IMR-90 (cell line): ENCODE measurements around the gene TENT5C. TPM values are rescaled to one million over a fixed set of nuclear protein-coding genes. Genes with fewer than 3 reads are reported as not detected.

ENCODE experiments used
- ATAC-seq: fragments of 200-7000 bp; cut with Tn5 transposase; 2 replicates; pipeline ENCODE4 v1.9.1; 2020; ENCODE audit warnings: low read depth, mild to moderate bottlenecking, moderate library complexity
- BruUV-seq: library from RNA; stranded (reverse); fragments of 400-500 nt; replicated peaks from 2 replicates; lab custom pipeline; 2021; lab: Mats Ljungman, UMichigan
- CTCF ChIA-PET: fragments of 300-600 bp; formaldehyde crosslinking; extraction: SDS; loops from one replicate; lab custom pipeline; 2021; ENCODE audit warnings: antibody characterized with exemption; lab: Yijun Ruan, JAX
- POLR2A ChIA-PET: fragments of 300-600 bp; sonication (Branson Sonifier 250); formaldehyde crosslinking; loops from one replicate; lab custom pipeline; 2022; ENCODE audit warnings: antibody characterized with exemption; ENCODE audit not compliant: unreplicated experiment; lab: Charles Lee
- DNase-seq: peaks from one replicate; pipeline ENCODE4 v3.0.0; 2013
- H2AFZ ChIP-seq: replicated peaks from 2 replicates; pipeline ENCODE3; 2013; ENCODE audit warnings: low read length, mild to moderate bottlenecking; ENCODE audit not compliant: poor library complexity
- H2AK5ac ChIP-seq: 2 replicates; pipeline ENCODE4 v1.6.1; 2013; ENCODE audit warnings: low read depth, low read length, inconsistent platforms
- H2AK9ac ChIP-seq: replicated peaks from 2 replicates; pipeline ENCODE3; 2013; ENCODE audit warnings: mild to moderate bottlenecking, low read depth, low read length, moderate library complexity; ENCODE audit not compliant: poor library complexity
- H2BK120ac ChIP-seq: 2 replicates; pipeline ENCODE4 v1.6.1; 2013; ENCODE audit warnings: low read depth, low read length, inconsistent platforms
- H2BK15ac ChIP-seq: 3 replicates; pipeline ENCODE4 v1.6.1; 2013; ENCODE audit warnings: low read depth, low read length, inconsistent platforms
- H2BK20ac ChIP-seq: 2 replicates; pipeline ENCODE4 v1.6.1; 2013; ENCODE audit warnings: low read depth, mild to moderate bottlenecking, inconsistent platforms, low read length, moderate library complexity
- H2BK5ac ChIP-seq: 2 replicates; pipeline ENCODE4 v1.6.1; 2013; ENCODE audit warnings: mild to moderate bottlenecking, low read depth, low read length, inconsistent platforms; ENCODE audit not compliant: poor library complexity, severe bottlenecking
- H3K14ac ChIP-seq: replicated peaks from 2 replicates; pipeline ENCODE4 v1.6.1; 2013; ENCODE audit warnings: low read depth, low read length, inconsistent platforms
- H3K18ac ChIP-seq: 2 replicates; pipeline ENCODE4 v1.6.1; 2013; ENCODE audit warnings: low read depth, low read length, control low read depth
- H3K23ac ChIP-seq: 2 replicates; pipeline ENCODE4 v1.6.1; 2013; ENCODE audit warnings: low read depth, low read length, inconsistent platforms
- H3K27ac ChIP-seq: 2 replicates; pipeline ENCODE4 v1.5.1; 2013; ENCODE audit warnings: mild to moderate bottlenecking, control low read depth, low read length; ENCODE audit not compliant: insufficient read depth
- H3K27me3 ChIP-seq: 2 replicates; pipeline ENCODE4 v1.6.1; 2013; ENCODE audit warnings: low read length; ENCODE audit not compliant: control insufficient read depth, insufficient read depth
- H3K36me3 ChIP-seq: 2 replicates; pipeline ENCODE4 v1.6.1; 2013; ENCODE audit warnings: low read length, mixed read lengths; ENCODE audit not compliant: control insufficient read depth, insufficient read depth
- H3K4ac ChIP-seq: 2 replicates; pipeline ENCODE4 v1.6.1; 2013; ENCODE audit warnings: low read depth, low read length, inconsistent platforms
- H3K4me1 ChIP-seq: 2 replicates; pipeline ENCODE4 v1.6.1; 2013; ENCODE audit warnings: low read length, mixed read lengths; ENCODE audit not compliant: control insufficient read depth, insufficient read depth
- H3K4me2 ChIP-seq: 2 replicates; pipeline ENCODE4 v1.6.1; 2013; ENCODE audit warnings: low read depth, mild to moderate bottlenecking, control low read depth, low read length, moderate library complexity
- H3K4me3 ChIP-seq: 2 replicates; pipeline ENCODE4 v1.5.1; 2013; ENCODE audit warnings: low read depth, mild to moderate bottlenecking, control low read depth, low read length, moderate library complexity; ENCODE audit not compliant: insufficient read depth
- H3K56ac ChIP-seq: 2 replicates; pipeline ENCODE4 v1.6.1; 2013; ENCODE audit warnings: low read length, inconsistent platforms; ENCODE audit not compliant: insufficient read depth; ENCODE audit errors: extremely low read depth
- H3K79me1 ChIP-seq, 2 experiments: 2 replicates each; pipeline ENCODE4 v1.6.1; 2013; ENCODE audit warnings: low read length in 2 of 2, inconsistent platforms in 1 of 2, low read depth in 1 of 2
- H3K9ac ChIP-seq: 2 replicates; pipeline ENCODE4 v1.6.1; 2013; ENCODE audit warnings: low read depth, low read length, control low read depth
- H3K9me1 ChIP-seq: 2 replicates; pipeline ENCODE4 v1.6.1; 2013; ENCODE audit warnings: low read length, inconsistent platforms; ENCODE audit not compliant: insufficient read depth
- H3K9me3 ChIP-seq: 2 replicates; pipeline ENCODE4 v1.6.1; 2013; ENCODE audit warnings: low read length; ENCODE audit not compliant: control insufficient read depth, insufficient read depth
- H4K20me1 ChIP-seq: 2 replicates; pipeline ENCODE4 v1.6.1; 2013; ENCODE audit warnings: low read length, inconsistent platforms; ENCODE audit not compliant: insufficient read depth
- H4K5ac ChIP-seq: 2 replicates; pipeline ENCODE4 v1.6.1; 2013; ENCODE audit warnings: mild to moderate bottlenecking, low read depth, low read length, control low read depth
- H4K8ac ChIP-seq, 2 experiments: 2 replicates each; pipeline ENCODE4 v1.6.1; 2013; ENCODE audit warnings: low read depth in 2 of 2, low read length in 2 of 2, control low read depth in 1 of 2, inconsistent platforms in 1 of 2
- H4K91ac ChIP-seq: 2 replicates; pipeline ENCODE4 v1.6.1; 2013; ENCODE audit warnings: low read depth, low read length, inconsistent platforms; ENCODE audit not compliant: insufficient read depth
- CEBPB ChIP-seq: IDR thresholded peaks from 2 replicates; pipeline ENCODE4 v1.6.1; 2012; ENCODE audit warnings: low read depth, low read length, improper control_type of control experiment
- CHD1 ChIP-seq: IDR thresholded peaks from 2 replicates; pipeline ENCODE4 v1.6.1; 2012; ENCODE audit warnings: low read depth, low read length, improper control_type of control experiment
- FOS ChIP-seq: fragments of 150-350 bp; IDR thresholded peaks from 2 replicates; pipeline ENCODE4 v1.6.1; 2016; ENCODE audit warnings: low read depth, low read length
- MAFK ChIP-seq: IDR thresholded peaks from 2 replicates; pipeline ENCODE4 v1.6.1; 2012; ENCODE audit warnings: low read depth, low read length, improper control_type of control experiment
- MAZ ChIP-seq: IDR thresholded peaks from 2 replicates; pipeline ENCODE4 v1.6.1; 2012; ENCODE audit warnings: low read depth, mild to moderate bottlenecking, low read length, improper control_type of control experiment, moderate library complexity, borderline replicate concordance
- POLR2A ChIP-seq: IDR thresholded peaks from 2 replicates; pipeline ENCODE4 v1.6.1; 2012; ENCODE audit warnings: mild to moderate bottlenecking, low read depth, low read length
- RAD21 ChIP-seq: IDR thresholded peaks from 2 replicates; pipeline ENCODE4 v1.6.1; 2012; ENCODE audit warnings: low read length, improper control_type of control experiment
- RFX5 ChIP-seq: IDR thresholded peaks from 2 replicates; pipeline ENCODE4 v1.8.0; 2012; ENCODE audit warnings: low read depth, mild to moderate bottlenecking, low read length, moderate library complexity
- SMC3 ChIP-seq: fragments of 150-350 bp; IDR thresholded peaks from 2 replicates; pipeline ENCODE4 v1.6.1; 2016; ENCODE audit warnings: low read depth, mild to moderate bottlenecking, antibody characterized with exemption, low read length, moderate library complexity
- WGBS, 2 experiments: methylation state at CpG; one replicate each; pipeline versions ENCODE4 v1.1.5 to v1.1.7; 2013; ENCODE audit warnings: missing lambda C conversion rate in 2 of 2; ENCODE audit not compliant: insufficient read length in 1 of 2; ENCODE audit errors: extremely low coverage in 2 of 2; 5-methylcytosine and 5-hydroxymethylcytosine counted together
- dilution Hi-C: fragments of 300-500 bp; cut with HindIII; formaldehyde crosslinking; loops from one replicate; pipeline ENCODE4 v1.14.3; 2018; ENCODE audit warnings: low sequenced_read_pairs; ENCODE audit not compliant: unreplicated experiment
- in situ Hi-C: fragments of 300-500 bp; cut with MboI; formaldehyde crosslinking; loops from 3 replicates; pipeline ENCODE4 v1.14.3; 2019; ENCODE audit warnings: low sequenced_read_pairs, inconsistent platforms, mixed read lengths
- intact Hi-C: fragments of 100-400 bp; cut with micrococcal nuclease; formaldehyde crosslinking; loops from 2 replicates; pipeline ENCODE4 v1.10.0; 2022
- polyA plus RNA-seq, 3 experiments: library from polyadenylated mRNA; depleted of rRNA; stranded (reverse); fragments of >200 nt; gene quantifications; 2 replicates each; pipeline ENCODE4 v1.2.3, GENCODE V29; 2012; ENCODE audit warnings: low replicate concordance in 1 of 3
- total RNA-seq: library from RNA; depleted of rRNA; stranded (reverse); fragments of >200 nt; gene quantifications from 2 replicates; pipeline ENCODE4 v1.2.3, GENCODE V29; 2012

The TENT5C gene
- total and polyA plus RNA-seq, 2 of the 4 experiments (the other 2 are of a cell fraction) = 1.5 to 4.1 TPM

- Histone ChIP-seq H3K27me3 (peaks cover 21% of the 10 kb centered on the region), H4K5ac (no peak overlapping the region), H3K36me3 (no peaks in the 10 kb centered on the region), H3K4me1 (no peaks in the 10 kb centered on the region), H3K14ac (no peak overlapping the region), H4K91ac (no peak overlapping the region), H2AFZ (no peak overlapping the region), H2AK9ac (no peak overlapping the region), H3K56ac (no peak overlapping the region), H4K8ac (no peak overlapping the region), H3K23ac (no peak overlapping the region), H3K4me2 (no peak overlapping the region), H3K27ac (no peak overlapping the region), H2AK5ac (no peak overlapping the region), H4K20me1 (no peaks in the 10 kb centered on the region), H2BK5ac (no peak overlapping the region), H3K9me3 (peaks cover 2% of the 10 kb centered on the region), H2BK15ac (no peak overlapping the region), H3K79me1 (no peaks in the 10 kb centered on the region), H2BK120ac (no peak overlapping the region), H3K4me3 (no peak overlapping the region), H3K9ac (no peak overlapping the region), H3K4ac (no peak overlapping the region), H3K18ac (no peak overlapping the region), H2BK20ac (no peak overlapping the region), H3K9me1 (no peaks in the 10 kb centered on the region)
- intact Hi-C loops = no loop called here
- TF ChIP-seq MAFK (no peak), MAZ (no peak), CEBPB (no peak), SMC3 (no peak), FOS (no peak), POLR2A (no peak), CHD1 (no peak), RFX5 (no peak), RAD21 (no peak)
- 60% methylated on average over 2 of the region's 3 CpGs; no CpG with 5 or more reads in 1 of the 2 experiments for WGBS, 2 experiments
- CTCF ChIA-PET = no interaction called here
- no peak for DNase-seq
- dilution Hi-C loops = no loop called here
- no peak for ATAC-seq
- in situ Hi-C loops = no loop called here
- POLR2A ChIA-PET = no interaction called here
- BruUV-seq = no TSS peak
Observed at GRCh38 chr1:117559139-117559538, 46.7 kb upstream of the TENT5C start.
